CD4-positive, alpha-beta T cell treated with Interleukin-4 for 4 hours (primary cell): Measurements from ENCODE around the gene VARS1.
A peak's percentile ranks its signal among the peaks of the same experiment; 100 is the strongest.
"Not testable (repeated sequence)": the region's sequence is repeated elsewhere in the genome, so short reads cannot be mapped to it uniquely, and the experiment has no call there.

Experiments
- DNase-seq: peaks from one replicate; pipeline ENCODE4 v3.0.0-alpha.2; 2020

The VARS1 gene

GRCh38 chr6:31821301-31822035 lies 25.9 kb upstream of the VARS1 start:
- no peak for DNase-seq

- not testable (repeated sequence) for DNase-seq
Measured at GRCh38 chr6:31820399-31820798, 24.8 kb upstream of the VARS1 start.

- DNase-seq: no peak
Measured at GRCh38 chr6:31819871-31820299, 24.3 kb upstream of the VARS1 start.

GRCh38 chr6:31817929-31818511 lies 22.5 kb upstream of the VARS1 start:
- DNase-seq: not testable (repeated sequence)

- DNase-seq: peak; percentile 67
Measured at GRCh38 chr6:31817133-31817928, 21.8 kb upstream of the VARS1 start.

- DNase-seq: peak; percentile 83
Measured at GRCh38 chr6:31815025-31815838, 19.7 kb upstream of the VARS1 start, which contains the start of the genes HSPA1A and HSPA1L. HSPA1A (plus strand) TSS chr6:31815543; CDS start chr6:31815757, 214 bp downstream. HSPA1L (minus strand) TSS chr6:31815283; CDS start chr6:31811972, 3,311 bp downstream.

GRCh38 chr6:31814677-31815024 lies 19.1 kb upstream of the VARS1 start:
- peak; percentile 74 for DNase-seq

GRCh38 chr6:31813465-31813849 lies 17.9 kb upstream of the VARS1 start:
- DNase-seq: no peak

GRCh38 chr6:31811645-31812044 lies 16.1 kb upstream of the VARS1 start:
- DNase-seq: no peak

GRCh38 chr6:31808599-31808998 lies 13.0 kb upstream of the VARS1 start:
- not testable (repeated sequence) for DNase-seq

- DNase-seq: peak; percentile 96
Measured at GRCh38 chr6:31806470-31807272, 11.1 kb upstream of the VARS1 start, which contains the start of gene LSM2. LSM2 (minus strand) TSS chr6:31806966; CDS start chr6:31806757, 209 bp downstream.

- DNase-seq: no peak
Measured at GRCh38 chr6:31805939-31806469, 10.5 kb upstream of the VARS1 start.

- not testable (repeated sequence) for DNase-seq
Measured at GRCh38 chr6:31801031-31801927, 5.7 kb upstream of the VARS1 start.

GRCh38 chr6:31799781-31800180 lies 4.2 kb upstream of the VARS1 start:
- no peak for DNase-seq

- peak; percentile 47 for DNase-seq
Measured at GRCh38 chr6:31797588-31797987, 2.0 kb upstream of the VARS1 start.

- DNase-seq: no peak
Measured at GRCh38 chr6:31796993-31797385, 1.4 kb upstream of the VARS1 start.

- no peak for DNase-seq
Measured at GRCh38 chr6:31794866-31795615, 511 bp downstream of the VARS1 start.

- DNase-seq: no peak
Measured at GRCh38 chr6:31794294-31794865, 1.2 kb downstream of the VARS1 start.

- not testable (repeated sequence) for DNase-seq
Measured at GRCh38 chr6:31793927-31794245, 1.7 kb downstream of the VARS1 start.
